B cell (primary cell): ENCODE measurements around the gene DMRT1. TPM values are rescaled to one million over a fixed set of nuclear protein-coding genes. Genes with fewer than 3 reads are reported as not detected.

Source experiments
- ATAC-seq: fragments of 200-7000 bp; cut with Tn5 transposase; one replicate; pipeline ENCODE4 v1.10.0; 2021; ENCODE audit warnings: low read depth, mild to moderate bottlenecking, moderate number of reproducible peaks, moderate library complexity
- CTCF ChIA-PET: fragments of 350-600 bp; sonication (Branson Sonifier 250); formaldehyde crosslinking; loops from one replicate; lab custom pipeline; 2021; ENCODE audit warnings: antibody characterized with exemption, inconsistent platforms; lab: Charles Lee
- POLR2A ChIA-PET: fragments of 350-600 bp; sonication (Branson Sonifier 250); formaldehyde crosslinking; loops from one replicate; lab custom pipeline; 2021; ENCODE audit warnings: antibody characterized with exemption; lab: Charles Lee
- DNase-seq: peaks from one replicate; pipeline ENCODE4 v3.0.0; 2013
- H2AFZ ChIP-seq: 2 replicates; pipeline ENCODE4 v1.6.1; 2012; ENCODE audit warnings: mild to moderate bottlenecking, low read depth, low read length; ENCODE audit not compliant: insufficient read depth, poor library complexity, severe bottlenecking
- H3K27ac ChIP-seq, 2 donors: 1 replicate in 1 of 2; 2 replicates in 1 of 2; pipeline ENCODE4 v1.5.1; 2012 to 2013; ENCODE audit warnings: low read length in 2 of 2, mild to moderate bottlenecking in 2 of 2, moderate library complexity in 1 of 2
- H3K27me3 ChIP-seq, 4 experiments: fragments of 200-600 bp in 1 of 4; sonication (generic) in 1 of 4; replicated peaks in 1 of 4; 1 replicate in 2 of 4; 2 replicates in 2 of 4; pipeline versions ENCODE4 v1.6.1 to v1.7.0; 2013 to 2016; ENCODE audit warnings: low read length in 3 of 4, mild to moderate bottlenecking in 2 of 4, mixed read lengths in 1 of 4, moderate library complexity in 1 of 4; ENCODE audit not compliant: insufficient read depth in 4 of 4, control insufficient read depth in 3 of 4; ENCODE audit errors: control extremely low read depth in 1 of 4
- H3K36me3 ChIP-seq, 2 experiments: replicated peaks in 1 of 2; 1 replicate in 1 of 2; 2 replicates in 1 of 2; pipeline versions ENCODE4 v1.6.1 to v1.7.1; 2013; ENCODE audit warnings: low read length in 1 of 2; ENCODE audit not compliant: insufficient read depth in 2 of 2, control insufficient read depth in 1 of 2; ENCODE audit errors: control extremely low read depth in 1 of 2, extremely low read depth in 1 of 2
- H3K4me1 ChIP-seq, 2 donors: fragments of 200-600 bp in 1 of 2; sonication (generic) in 1 of 2; 1 replicate in 1 of 2; 2 replicates in 1 of 2; pipeline versions ENCODE4 v1.5.1 to v1.6.1; 2013 to 2017; ENCODE audit warnings: low read length in 2 of 2; ENCODE audit not compliant: control insufficient read depth in 2 of 2, insufficient read depth in 2 of 2
- H3K4me2 ChIP-seq: replicated peaks from 2 replicates; pipeline ENCODE3; 2012; ENCODE audit warnings: mild to moderate bottlenecking, low read depth, low read length; ENCODE audit not compliant: poor library complexity, severe bottlenecking
- H3K4me3 ChIP-seq, 5 experiments: fragments of 200-600 bp in 1 of 5; sonication (generic) in 1 of 5; 1 replicate in 3 of 5; 2 replicates in 2 of 5; pipeline versions ENCODE4 v1.5.1 to v1.7.0; 2011 to 2016; ENCODE audit warnings: low read length in 4 of 5, mild to moderate bottlenecking in 4 of 5, low read depth in 2 of 5, control low read depth in 1 of 5, moderate library complexity in 1 of 5; ENCODE audit not compliant: insufficient read depth in 1 of 5; ENCODE audit errors: control extremely low read depth in 1 of 5, extremely low read depth in 1 of 5
- H3K79me2 ChIP-seq: fragments of 200-600 bp; sonication (generic); one replicate; pipeline ENCODE4 v1.6.0; 2016; ENCODE audit warnings: low read length; ENCODE audit not compliant: control insufficient read depth, insufficient read depth
- H3K9ac ChIP-seq: fragments of 200-600 bp; sonication (generic); 2 replicates; pipeline ENCODE4 v1.6.1; 2017; ENCODE audit warnings: mild to moderate bottlenecking, low read length, moderate library complexity
- H3K9me3 ChIP-seq, 3 donors: one replicate each; pipeline versions ENCODE4 v1.6.1 to v1.7.1; 2013; ENCODE audit warnings: low read length in 2 of 3; ENCODE audit not compliant: control insufficient read depth in 2 of 3, insufficient read depth in 1 of 3; ENCODE audit errors: control extremely low read depth in 1 of 3
- H4K20me1 ChIP-seq: 2 replicates; pipeline ENCODE4 v1.6.0; 2012; ENCODE audit warnings: mild to moderate bottlenecking, low read length; ENCODE audit not compliant: insufficient read depth, control insufficient read depth, poor library complexity, severe bottlenecking
- H3K27ac Mint-ChIP-seq: one replicate; pipeline ENCODE4 v1.8.0; 2021; ENCODE audit warnings: mixed read lengths
- H3K27me3 Mint-ChIP-seq: one replicate; pipeline ENCODE4 v1.8.0; 2021; ENCODE audit warnings: mixed read lengths
- H3K4me1 Mint-ChIP-seq: one replicate; pipeline ENCODE4 v1.8.0; 2021; ENCODE audit warnings: mixed read lengths
- H3K4me3 Mint-ChIP-seq: one replicate; pipeline ENCODE4 v1.8.0; 2021; ENCODE audit warnings: mixed read lengths
- H3K9me3 Mint-ChIP-seq: one replicate; pipeline ENCODE4 v1.8.0; 2022; ENCODE audit warnings: mixed read lengths; ENCODE audit not compliant: insufficient read depth
- EZH2 ChIP-seq: IDR thresholded peaks from 2 replicates; pipeline ENCODE4 v1.6.1; 2012; ENCODE audit warnings: borderline replicate concordance, low read depth, mild to moderate bottlenecking, moderate library complexity, low read length; ENCODE audit not compliant: insufficient read depth, poor library complexity, severe bottlenecking
- WGBS: methylation state at CpG from one replicate; pipeline ENCODE4 v1.1.5; 2013; ENCODE audit warnings: missing lambda C conversion rate; ENCODE audit not compliant: insufficient coverage; 5-methylcytosine and 5-hydroxymethylcytosine counted together
- intact Hi-C: fragments of 100-400 bp; cut with micrococcal nuclease; formaldehyde crosslinking; loops from one replicate; pipeline ENCODE4 v1.10.0; 2022
- polyA plus RNA-seq: library from polyadenylated mRNA; depleted of rRNA; stranded (reverse); fragments of >200 nt; gene quantifications from 2 replicates; pipeline ENCODE4 v1.2.3, GENCODE V29; 2012
- total RNA-seq, 2 donors: library from RNA; stranded (reverse); fragments of 120-200 nt in 1 of 2; gene quantifications; 1 replicate in 1 of 2; 2 replicates in 1 of 2; pipeline versions ENCODE4 v1.2.3 to v1.2.4, GENCODE V29; 2013 to 2022
- TF ChIP-seq, protein P1 (sequence below): fragments of 200-600 bp; IDR thresholded peaks from one replicate; pipeline ENCODE4 v1.8.0; 2022; ENCODE audit warnings: antibody characterized with exemption, mild to moderate bottlenecking

DMRT1 gene
- total and polyA plus RNA-seq, 2 donors (not counting 1 experiment from before 2014, with no cell fraction given) = not detected

DNA sequence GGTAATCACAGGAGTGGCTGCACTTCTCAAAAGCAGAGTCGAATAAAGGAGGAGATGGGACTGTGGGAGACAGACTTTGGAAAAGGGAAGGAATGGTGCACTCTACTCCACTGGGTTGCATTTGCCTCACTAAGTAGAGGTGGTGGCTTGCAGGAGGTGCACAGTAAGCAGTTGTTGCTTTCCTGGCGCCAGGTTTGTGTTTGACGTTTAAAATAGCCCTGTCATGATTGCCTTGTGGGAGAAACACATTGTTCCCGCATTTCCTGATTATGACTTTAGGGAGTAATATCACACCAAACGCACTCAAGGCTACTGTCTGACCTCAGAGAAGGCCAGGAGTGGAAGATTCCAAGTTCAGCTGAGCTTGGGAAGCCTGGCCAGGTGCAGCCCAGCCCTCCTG, 36.7 kb downstream of the DMRT1 start:
- Mint-ChIP-seq H3K27me3 (peaks cover 51% of the 10 kb centered on the region), H3K4me1 (no peaks in the 10 kb centered on the region), H3K27ac (no peak overlapping the region), H3K9me3 (no peaks in the 10 kb centered on the region), H3K4me3 (no peak overlapping the region)
- no peak overlapping the region for H3K4me3 ChIP-seq
- H3K4me1 ChIP-seq = no peaks in the 10 kb centered on the region
- H2AFZ ChIP-seq = no peak overlapping the region
- no peaks in the 10 kb centered on the region for H4K20me1 ChIP-seq
- intact Hi-C loops = no loop called here
- no peak overlapping the region for H3K4me2 ChIP-seq
- no peaks in the 10 kb centered on the region for H3K36me3 ChIP-seq
- H3K27me3 ChIP-seq = peaks cover 0 to 11% (median 4%) of the 10 kb centered on the region in 4 experiments
- no peaks in the 10 kb centered on the region for H3K9me3 ChIP-seq
- no peaks in the 10 kb centered on the region for H3K79me2 ChIP-seq
- TF ChIP-seq, protein P1, sequence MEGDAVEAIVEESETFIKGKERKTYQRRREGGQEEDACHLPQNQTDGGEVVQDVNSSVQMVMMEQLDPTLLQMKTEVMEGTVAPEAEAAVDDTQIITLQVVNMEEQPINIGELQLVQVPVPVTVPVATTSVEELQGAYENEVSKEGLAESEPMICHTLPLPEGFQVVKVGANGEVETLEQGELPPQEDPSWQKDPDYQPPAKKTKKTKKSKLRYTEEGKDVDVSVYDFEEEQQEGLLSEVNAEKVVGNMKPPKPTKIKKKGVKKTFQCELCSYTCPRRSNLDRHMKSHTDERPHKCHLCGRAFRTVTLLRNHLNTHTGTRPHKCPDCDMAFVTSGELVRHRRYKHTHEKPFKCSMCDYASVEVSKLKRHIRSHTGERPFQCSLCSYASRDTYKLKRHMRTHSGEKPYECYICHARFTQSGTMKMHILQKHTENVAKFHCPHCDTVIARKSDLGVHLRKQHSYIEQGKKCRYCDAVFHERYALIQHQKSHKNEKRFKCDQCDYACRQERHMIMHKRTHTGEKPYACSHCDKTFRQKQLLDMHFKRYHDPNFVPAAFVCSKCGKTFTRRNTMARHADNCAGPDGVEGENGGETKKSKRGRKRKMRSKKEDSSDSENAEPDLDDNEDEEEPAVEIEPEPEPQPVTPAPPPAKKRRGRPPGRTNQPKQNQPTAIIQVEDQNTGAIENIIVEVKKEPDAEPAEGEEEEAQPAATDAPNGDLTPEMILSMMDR = no peak
- TF ChIP-seq EZH2 = no peak
- POLR2A ChIA-PET = no interaction called here
- CTCF ChIA-PET = interaction anchor here (0.6 kb wide), 1 partner anchor 18 kb away, joined by 3 read pairs; no protein-coding TSS in a partner anchor
- no peak for DNase-seq
- H3K27ac ChIP-seq = no peak overlapping the region
- ATAC-seq = no peak
- H3K9ac ChIP-seq = no peak overlapping the region
- WGBS = 39% methylated on average over 3 of the region's 5 CpGs

DNA sequence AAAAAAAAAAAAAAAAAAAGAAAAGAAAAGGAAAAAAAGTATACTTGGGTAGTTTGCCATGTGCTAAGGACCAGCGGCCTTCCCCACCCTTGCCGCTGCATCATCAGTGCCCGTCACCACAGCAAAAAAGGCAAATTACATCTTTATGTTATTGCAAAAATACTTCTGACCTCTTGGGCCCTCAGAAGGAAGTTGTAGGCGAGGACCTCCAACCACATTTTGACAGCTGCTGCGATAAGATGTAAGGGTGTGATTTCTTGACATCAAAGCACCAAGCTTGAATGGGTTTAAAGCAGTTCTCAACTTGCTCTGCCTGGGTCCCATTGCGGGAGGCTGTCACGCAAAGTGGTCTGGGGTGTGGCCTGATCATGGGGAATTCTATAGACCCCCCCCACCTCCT, 39.2 kb downstream of the DMRT1 start:
- CTCF ChIA-PET = interaction anchor here (0.7 kb wide), 1 partner anchor 9 kb away, joined by 3 read pairs; no protein-coding TSS in a partner anchor
- no peaks in the 10 kb centered on the region for H3K4me1 Mint-ChIP-seq

More for the DNA sequence above, 39.2 kb downstream of the DMRT1 start:
- no peak overlapping the region for H3K4me3 ChIP-seq
- no peak overlapping the region for H3K27ac ChIP-seq
- H2AFZ ChIP-seq = no peak overlapping the region
- H3K36me3 ChIP-seq = no peaks in the 10 kb centered on the region
- H3K27me3 ChIP-seq = peaks cover 0 to 13% (median 4%) of the 10 kb centered on the region in 4 experiments
- H3K9me3 ChIP-seq = no peaks in the 10 kb centered on the region
- WGBS = no CpG with 5 or more reads among the region's 7 CpGs
- H3K9ac ChIP-seq = no peak overlapping the region
- H3K79me2 ChIP-seq = no peaks in the 10 kb centered on the region
- POLR2A ChIA-PET = no interaction called here
- no peaks in the 10 kb centered on the region for H3K4me1 ChIP-seq
- DNase-seq (no peak), ATAC-seq (no peak)
- no peaks in the 10 kb centered on the region for H3K9me3 Mint-ChIP-seq
- H3K27ac Mint-ChIP-seq = no peak overlapping the region
- no peak overlapping the region for H3K4me3 Mint-ChIP-seq
- H3K4me2 ChIP-seq = no peak overlapping the region
- TF ChIP-seq EZH2 = no peak
- TF ChIP-seq, protein P1 = no peak
- H3K27me3 Mint-ChIP-seq = peaks cover 61% of the 10 kb centered on the region
- intact Hi-C loops = no loop called here
- no peaks in the 10 kb centered on the region for H4K20me1 ChIP-seq
